Measurements from ENCODE around the gene PTPRD.
"Not testable (repeated sequence)": the region's sequence is repeated elsewhere in the genome, so short reads cannot be mapped to it uniquely, and the experiment has no call there.

The PTPRD gene

GRCh38 chr9:10396615-10397014, 216.2 kb downstream of the PTPRD start:
- no peaks in the 10 kb centered on the region for H3K36me3 ChIP-seq (ENCODE audit: insufficient read depth, low read length)
- no peak overlapping the region for H2AFZ ChIP-seq (ENCODE audit: low read length, unreplicated experiment)
- no peaks in the 10 kb centered on the region for H3K27me3 ChIP-seq (ENCODE audit: insufficient read depth, low read length)
- H3K4me3 ChIP-seq (ENCODE audit: low read depth, low read length) = no peak overlapping the region
- no peaks in the 10 kb centered on the region for H3K79me2 ChIP-seq (ENCODE audit: control insufficient read depth, insufficient read depth, low read length, unreplicated experiment)
- H3K4me1 ChIP-seq (ENCODE audit: control insufficient read depth, insufficient read depth, low read length, unreplicated experiment) = no peaks in the 10 kb centered on the region
- H3K27ac ChIP-seq (ENCODE audit: low read depth, low read length) = no peak overlapping the region

DNA sequence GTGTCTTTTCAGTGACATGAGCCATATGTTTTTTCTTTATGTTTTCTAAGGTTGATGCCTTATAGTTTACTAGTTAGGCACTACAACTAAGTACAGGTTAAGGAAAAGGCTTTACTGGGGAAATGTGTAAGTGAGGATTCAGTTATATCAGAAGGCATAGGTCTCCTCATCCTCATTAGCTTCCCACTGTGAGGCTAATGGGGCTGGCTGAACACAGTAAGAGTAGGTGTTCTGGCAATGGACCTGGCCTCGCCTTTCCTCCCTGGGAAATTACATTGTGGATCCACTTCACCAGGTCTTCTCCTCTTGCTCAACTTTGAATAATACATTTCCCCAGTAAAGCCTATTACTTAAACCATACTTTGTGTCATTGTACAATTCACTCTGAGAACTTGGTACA, 225.5 kb downstream of the PTPRD start:
- H3K27me3 ChIP-seq (ENCODE audit: insufficient read depth, low read length) = no peaks in the 10 kb centered on the region
- no peak overlapping the region for H3K4me3 ChIP-seq (ENCODE audit: low read depth, low read length)
- no peaks in the 10 kb centered on the region for H3K36me3 ChIP-seq (ENCODE audit: insufficient read depth, low read length)
- no peaks in the 10 kb centered on the region for H3K4me1 ChIP-seq (ENCODE audit: control insufficient read depth, insufficient read depth, low read length, unreplicated experiment)
- no peaks in the 10 kb centered on the region for H3K79me2 ChIP-seq (ENCODE audit: control insufficient read depth, insufficient read depth, low read length, unreplicated experiment)
- no peak overlapping the region for H3K27ac ChIP-seq (ENCODE audit: low read depth, low read length)
- H2AFZ ChIP-seq (ENCODE audit: low read length, unreplicated experiment) = no peak overlapping the region

- Histone ChIP-seq H3K27me3 (ENCODE audit: insufficient read depth, low read length) (no peaks in the 10 kb centered on the region), H3K4me3 (ENCODE audit: low read depth, low read length) (no peak overlapping the region), H3K36me3 (ENCODE audit: insufficient read depth, low read length) (no peaks in the 10 kb centered on the region), H2AFZ (ENCODE audit: low read length, unreplicated experiment) (no peak overlapping the region), H3K4me1 (ENCODE audit: control insufficient read depth, insufficient read depth, low read length, unreplicated experiment) (no peaks in the 10 kb centered on the region), H3K27ac (ENCODE audit: low read depth, low read length) (no peak overlapping the region), H3K79me2 (ENCODE audit: control insufficient read depth, insufficient read depth, low read length, unreplicated experiment) (no peaks in the 10 kb centered on the region)
Observed at GRCh38 chr9:10371824-10372223, 241.0 kb downstream of the PTPRD start.

DNA sequence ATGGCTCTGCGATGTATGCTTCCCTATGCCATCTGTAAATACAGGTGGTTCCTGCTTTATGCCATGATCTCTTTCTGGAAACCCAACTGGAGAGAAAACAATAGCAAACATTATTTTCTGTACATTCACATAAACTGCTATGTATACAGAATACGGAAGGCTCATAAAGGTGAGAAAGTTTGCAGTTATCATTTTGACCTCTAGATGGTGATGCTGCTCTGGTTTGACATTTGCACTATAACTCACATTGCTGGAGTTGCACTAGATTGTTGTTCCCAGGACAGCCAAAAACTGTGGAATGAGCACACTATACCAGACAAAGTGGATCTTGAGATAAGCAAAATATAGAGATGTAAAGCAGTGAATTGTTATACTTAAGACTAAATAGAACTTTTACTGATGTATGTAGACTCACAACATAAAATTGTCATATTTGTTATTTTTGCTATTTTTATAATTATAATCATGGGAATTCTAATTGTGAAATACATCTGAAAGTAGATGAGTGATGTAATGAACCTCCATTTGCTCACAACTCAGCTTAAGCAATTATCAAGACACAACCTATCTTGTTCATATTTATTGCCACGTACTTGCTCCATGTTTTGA, 246.5 kb downstream of the PTPRD start:
- Histone ChIP-seq H3K4me1 (ENCODE audit: control insufficient read depth, insufficient read depth, low read length, unreplicated experiment) (no peaks in the 10 kb centered on the region), H3K27me3 (ENCODE audit: insufficient read depth, low read length) (no peaks in the 10 kb centered on the region), H2AFZ (ENCODE audit: low read length, unreplicated experiment) (no peak overlapping the region), H3K36me3 (ENCODE audit: insufficient read depth, low read length) (no peaks in the 10 kb centered on the region), H3K4me3 (ENCODE audit: low read depth, low read length) (no peak overlapping the region), H3K27ac (ENCODE audit: low read depth, low read length) (no peak overlapping the region), H3K79me2 (ENCODE audit: control insufficient read depth, insufficient read depth, low read length, unreplicated experiment) (no peaks in the 10 kb centered on the region)

GRCh38 chr9:10354591-10354990, 258.2 kb downstream of the PTPRD start:
- no peaks in the 10 kb centered on the region for H3K27me3 ChIP-seq (ENCODE audit: insufficient read depth, low read length)
- H3K36me3 ChIP-seq (ENCODE audit: insufficient read depth, low read length) = no peaks in the 10 kb centered on the region
- no peaks in the 10 kb centered on the region for H3K79me2 ChIP-seq (ENCODE audit: control insufficient read depth, insufficient read depth, low read length, unreplicated experiment)

GRCh38 chr9:10345621-10346020, 267.2 kb downstream of the PTPRD start:
- not testable (repeated sequence) for H3K4me1 ChIP-seq (ENCODE audit: control insufficient read depth, insufficient read depth, low read length, unreplicated experiment); H3K27me3 ChIP-seq (ENCODE audit: insufficient read depth, low read length); H2AFZ ChIP-seq (ENCODE audit: low read length, unreplicated experiment); H3K36me3 ChIP-seq (ENCODE audit: insufficient read depth, low read length); H3K4me3 ChIP-seq (ENCODE audit: low read depth, low read length); H3K79me2 ChIP-seq (ENCODE audit: control insufficient read depth, insufficient read depth, low read length, unreplicated experiment); H3K27ac ChIP-seq (ENCODE audit: low read depth, low read length)

More at GRCh38 chr9:10354591-10354990, 258.2 kb downstream of the PTPRD start:
- Histone ChIP-seq H3K4me1 (ENCODE audit: control insufficient read depth, insufficient read depth, low read length, unreplicated experiment) (no peaks in the 10 kb centered on the region), H3K27ac (ENCODE audit: low read depth, low read length) (no peak overlapping the region), H2AFZ (ENCODE audit: low read length, unreplicated experiment) (no peak overlapping the region), H3K4me3 (ENCODE audit: low read depth, low read length) (no peak overlapping the region)

DNA sequence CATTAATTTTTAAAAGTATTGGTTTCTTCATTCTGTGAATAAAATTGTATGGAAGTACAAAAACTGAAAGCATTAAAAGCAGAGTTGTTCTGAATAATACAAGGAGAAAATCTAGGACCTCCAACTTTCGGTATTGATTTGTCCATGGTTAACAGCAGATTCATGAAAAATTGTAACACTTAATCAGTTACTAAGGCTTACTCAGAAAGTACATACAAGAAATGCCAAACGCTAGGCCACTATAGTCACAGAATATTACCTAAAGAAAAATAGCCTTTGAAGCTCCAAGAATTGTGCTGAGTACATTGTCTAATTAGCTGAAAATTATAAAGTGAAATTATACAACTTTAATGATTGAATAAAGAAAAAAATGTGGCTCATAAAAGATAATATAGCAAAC, 271.7 kb downstream of the PTPRD start:
- no peaks in the 10 kb centered on the region for H3K4me1 ChIP-seq (ENCODE audit: control insufficient read depth, insufficient read depth, low read length, unreplicated experiment)
- no peaks in the 10 kb centered on the region for H3K36me3 ChIP-seq (ENCODE audit: insufficient read depth, low read length)
- H3K27me3 ChIP-seq (ENCODE audit: insufficient read depth, low read length) = no peaks in the 10 kb centered on the region
- H2AFZ ChIP-seq (ENCODE audit: low read length, unreplicated experiment) = no peak overlapping the region
- H3K4me3 ChIP-seq (ENCODE audit: low read depth, low read length) = no peak overlapping the region
- no peak overlapping the region for H3K27ac ChIP-seq (ENCODE audit: low read depth, low read length)
- no peaks in the 10 kb centered on the region for H3K79me2 ChIP-seq (ENCODE audit: control insufficient read depth, insufficient read depth, low read length, unreplicated experiment)

GRCh38 chr9:10339152-10339551, 273.6 kb downstream of the PTPRD start:
- H3K4me3 ChIP-seq (ENCODE audit: low read depth, low read length) = no peak overlapping the region

GRCh38 chr9:10331157-10331556, 281.6 kb downstream of the PTPRD start:
- H2AFZ ChIP-seq (ENCODE audit: low read length, unreplicated experiment) = no peak overlapping the region

More at GRCh38 chr9:10339152-10339551, 273.6 kb downstream of the PTPRD start:
- H2AFZ ChIP-seq (ENCODE audit: low read length, unreplicated experiment) = no peak overlapping the region
- no peaks in the 10 kb centered on the region for H3K27me3 ChIP-seq (ENCODE audit: insufficient read depth, low read length)
- no peaks in the 10 kb centered on the region for H3K36me3 ChIP-seq (ENCODE audit: insufficient read depth, low read length)
- no peaks in the 10 kb centered on the region for H3K79me2 ChIP-seq (ENCODE audit: control insufficient read depth, insufficient read depth, low read length, unreplicated experiment)
- no peaks in the 10 kb centered on the region for H3K4me1 ChIP-seq (ENCODE audit: control insufficient read depth, insufficient read depth, low read length, unreplicated experiment)
- no peak overlapping the region for H3K27ac ChIP-seq (ENCODE audit: low read depth, low read length)

GRCh38 chr9:10282084-10282483, 330.7 kb downstream of the PTPRD start:
- H2AFZ ChIP-seq (ENCODE audit: low read length, unreplicated experiment) = no peak overlapping the region
- no peaks in the 10 kb centered on the region for H3K79me2 ChIP-seq (ENCODE audit: control insufficient read depth, insufficient read depth, low read length, unreplicated experiment)
- H3K4me1 ChIP-seq (ENCODE audit: control insufficient read depth, insufficient read depth, low read length, unreplicated experiment) = no peaks in the 10 kb centered on the region
- H3K27ac ChIP-seq (ENCODE audit: low read depth, low read length) = no peak overlapping the region
- H3K36me3 ChIP-seq (ENCODE audit: insufficient read depth, low read length) = no peaks in the 10 kb centered on the region
- no peak overlapping the region for H3K4me3 ChIP-seq (ENCODE audit: low read depth, low read length)
- H3K27me3 ChIP-seq (ENCODE audit: insufficient read depth, low read length) = no peaks in the 10 kb centered on the region

More at GRCh38 chr9:10331157-10331556, 281.6 kb downstream of the PTPRD start:
- no peak overlapping the region for H3K27ac ChIP-seq (ENCODE audit: low read depth, low read length)
- H3K79me2 ChIP-seq (ENCODE audit: control insufficient read depth, insufficient read depth, low read length, unreplicated experiment) = no peaks in the 10 kb centered on the region
- H3K4me1 ChIP-seq (ENCODE audit: control insufficient read depth, insufficient read depth, low read length, unreplicated experiment) = no peaks in the 10 kb centered on the region
- no peak overlapping the region for H3K4me3 ChIP-seq (ENCODE audit: low read depth, low read length)
- H3K36me3 ChIP-seq (ENCODE audit: insufficient read depth, low read length) = no peaks in the 10 kb centered on the region
- no peaks in the 10 kb centered on the region for H3K27me3 ChIP-seq (ENCODE audit: insufficient read depth, low read length)

- H3K79me2 ChIP-seq (ENCODE audit: control insufficient read depth, insufficient read depth, low read length, unreplicated experiment) = no peaks in the 10 kb centered on the region
- H3K27me3 ChIP-seq (ENCODE audit: insufficient read depth, low read length) = no peaks in the 10 kb centered on the region
- no peaks in the 10 kb centered on the region for H3K36me3 ChIP-seq (ENCODE audit: insufficient read depth, low read length)
- H3K4me1 ChIP-seq (ENCODE audit: control insufficient read depth, insufficient read depth, low read length, unreplicated experiment) = no peaks in the 10 kb centered on the region
- no peak overlapping the region for H3K4me3 ChIP-seq (ENCODE audit: low read depth, low read length)
- no peak overlapping the region for H3K27ac ChIP-seq (ENCODE audit: low read depth, low read length)
- no peak overlapping the region for H2AFZ ChIP-seq (ENCODE audit: low read length, unreplicated experiment)
Observed at GRCh38 chr9:10274988-10275387, 337.8 kb downstream of the PTPRD start.
